ENCODE results near the gene PPIF.

The PPIF gene

GRCh38 chr10:79390057-79390456 is 42.8 kb downstream of the PPIF start:
- H3K4me3 ChIP-seq (replicated peaks; ENCODE audit: low read depth, low read length), result no peak overlapping the region
- H3K27me3 ChIP-seq (replicated peaks; ENCODE audit: control insufficient read depth, insufficient read depth, low read length), result no peaks in the 10 kb centered on the region
- no peak for DNase-seq (ENCODE audit: extremely low read depth, insufficient read length)
- H3K36me3 ChIP-seq (ENCODE audit: control insufficient read depth, insufficient read depth, low read length), result no peaks in the 10 kb centered on the region
- TF ChIP-seq CTCF (IDR thresholded peaks at IDR 0.05; ENCODE audit: insufficient read depth, low read length, poor library complexity, severe bottlenecking), result no peak

- TF ChIP-seq CTCF (IDR thresholded peaks at IDR 0.05; ENCODE audit: insufficient read depth, low read length, poor library complexity, severe bottlenecking), result peak; percentile 27
- Histone ChIP-seq H3K27me3 (replicated peaks; ENCODE audit: control insufficient read depth, insufficient read depth, low read length) (no peaks in the 10 kb centered on the region), H3K36me3 (ENCODE audit: control insufficient read depth, insufficient read depth, low read length) (no peaks in the 10 kb centered on the region), H3K4me3 (replicated peaks; ENCODE audit: low read depth, low read length) (no peak overlapping the region)
- no peak for DNase-seq (ENCODE audit: extremely low read depth, insufficient read length)
Measured at GRCh38 chr10:79390551-79391229, 43.4 kb downstream of the PPIF start.

- TF ChIP-seq CTCF (IDR thresholded peaks at IDR 0.05; ENCODE audit: insufficient read depth, low read length, poor library complexity, severe bottlenecking), result no peak
- Histone ChIP-seq H3K4me3 (replicated peaks; ENCODE audit: low read depth, low read length) (no peak overlapping the region), H3K36me3 (ENCODE audit: control insufficient read depth, insufficient read depth, low read length) (no peaks in the 10 kb centered on the region), H3K27me3 (replicated peaks; ENCODE audit: control insufficient read depth, insufficient read depth, low read length) (no peaks in the 10 kb centered on the region)
- DNase-seq (ENCODE audit: extremely low read depth, insufficient read length), result no peak
Measured at GRCh38 chr10:79391231-79392019, 44.2 kb downstream of the PPIF start.

GRCh38 chr10:79392020-79392398 is 44.7 kb downstream of the PPIF start:
- Histone ChIP-seq H3K27me3 (replicated peaks; ENCODE audit: control insufficient read depth, insufficient read depth, low read length) (no peaks in the 10 kb centered on the region), H3K36me3 (ENCODE audit: control insufficient read depth, insufficient read depth, low read length) (no peaks in the 10 kb centered on the region), H3K4me3 (replicated peaks; ENCODE audit: low read depth, low read length) (no peak overlapping the region)
- no peak for TF ChIP-seq CTCF (IDR thresholded peaks at IDR 0.05; ENCODE audit: insufficient read depth, low read length, poor library complexity, severe bottlenecking)
- DNase-seq (ENCODE audit: extremely low read depth, insufficient read length), result no peak

GRCh38 chr10:79392506-79393176 is 45.4 kb downstream of the PPIF start:
- H3K27me3 ChIP-seq (replicated peaks; ENCODE audit: control insufficient read depth, insufficient read depth, low read length), result no peaks in the 10 kb centered on the region
- H3K36me3 ChIP-seq (ENCODE audit: control insufficient read depth, insufficient read depth, low read length), result no peaks in the 10 kb centered on the region
- no peak overlapping the region for H3K4me3 ChIP-seq (replicated peaks; ENCODE audit: low read depth, low read length)
- no peak for TF ChIP-seq CTCF (IDR thresholded peaks at IDR 0.05; ENCODE audit: insufficient read depth, low read length, poor library complexity, severe bottlenecking)
- no peak for DNase-seq (ENCODE audit: extremely low read depth, insufficient read length)

Data from GM06990 (cell line).